GM18505 (cell line): ENCODE data around the gene THAP9.
"Not testable (repeated sequence)": the region's sequence is repeated elsewhere in the genome, so short reads cannot be mapped to it uniquely, and the experiment has no call there.

ENCODE experiments used
- ATAC-seq: cut with Tn5 transposase; IDR thresholded peaks from one replicate; pipeline ENCODE4 v1.9.1; 2021; ENCODE audit not compliant: unreplicated experiment
- POLR2A ChIP-seq: IDR thresholded peaks from 4 replicates; pipeline ENCODE4 v1.6.1; 2011; ENCODE audit warnings: borderline replicate concordance; ENCODE audit not compliant: insufficient read depth, insufficient read length; ENCODE audit errors: extremely low read depth

Gene THAP9, protein sequence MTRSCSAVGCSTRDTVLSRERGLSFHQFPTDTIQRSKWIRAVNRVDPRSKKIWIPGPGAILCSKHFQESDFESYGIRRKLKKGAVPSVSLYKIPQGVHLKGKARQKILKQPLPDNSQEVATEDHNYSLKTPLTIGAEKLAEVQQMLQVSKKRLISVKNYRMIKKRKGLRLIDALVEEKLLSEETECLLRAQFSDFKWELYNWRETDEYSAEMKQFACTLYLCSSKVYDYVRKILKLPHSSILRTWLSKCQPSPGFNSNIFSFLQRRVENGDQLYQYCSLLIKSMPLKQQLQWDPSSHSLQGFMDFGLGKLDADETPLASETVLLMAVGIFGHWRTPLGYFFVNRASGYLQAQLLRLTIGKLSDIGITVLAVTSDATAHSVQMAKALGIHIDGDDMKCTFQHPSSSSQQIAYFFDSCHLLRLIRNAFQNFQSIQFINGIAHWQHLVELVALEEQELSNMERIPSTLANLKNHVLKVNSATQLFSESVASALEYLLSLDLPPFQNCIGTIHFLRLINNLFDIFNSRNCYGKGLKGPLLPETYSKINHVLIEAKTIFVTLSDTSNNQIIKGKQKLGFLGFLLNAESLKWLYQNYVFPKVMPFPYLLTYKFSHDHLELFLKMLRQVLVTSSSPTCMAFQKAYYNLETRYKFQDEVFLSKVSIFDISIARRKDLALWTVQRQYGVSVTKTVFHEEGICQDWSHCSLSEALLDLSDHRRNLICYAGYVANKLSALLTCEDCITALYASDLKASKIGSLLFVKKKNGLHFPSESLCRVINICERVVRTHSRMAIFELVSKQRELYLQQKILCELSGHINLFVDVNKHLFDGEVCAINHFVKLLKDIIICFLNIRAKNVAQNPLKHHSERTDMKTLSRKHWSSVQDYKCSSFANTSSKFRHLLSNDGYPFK

DNA sequence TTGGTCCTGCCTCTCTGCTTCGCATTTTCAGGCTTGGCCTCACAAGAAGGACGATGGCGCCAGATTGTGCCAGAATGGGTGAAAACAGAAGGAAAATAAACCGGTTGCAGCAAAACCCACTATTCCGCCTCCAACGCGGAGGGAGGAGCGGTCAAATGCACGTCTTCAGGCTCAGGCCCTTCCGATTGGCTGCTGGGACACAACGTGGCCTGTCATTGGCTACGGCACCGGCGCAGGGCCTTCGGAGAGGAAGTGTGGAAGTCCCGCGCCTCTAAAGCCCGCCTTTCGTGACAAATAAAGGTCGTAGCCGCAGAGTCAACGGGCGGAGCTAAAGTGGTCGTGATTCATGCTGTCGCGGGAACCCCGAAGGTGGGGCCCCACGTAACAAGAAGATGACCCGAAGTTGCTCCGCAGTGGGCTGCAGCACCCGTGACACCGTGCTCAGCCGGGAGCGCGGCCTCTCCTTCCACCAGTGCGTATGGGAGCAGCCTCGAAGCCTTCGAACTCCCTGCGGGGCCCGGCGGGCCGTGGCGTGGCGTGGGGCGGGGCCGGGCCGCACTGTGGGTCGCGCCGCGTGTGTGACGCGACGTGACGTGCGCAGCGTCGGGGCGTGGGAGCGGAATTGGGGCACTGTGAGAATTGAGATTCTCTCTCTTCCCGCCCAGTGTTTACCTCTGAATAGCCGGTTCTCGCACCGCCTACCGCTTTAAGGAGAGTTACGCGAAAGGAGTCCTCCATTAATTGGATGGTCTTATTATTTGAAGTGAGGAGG lies at the start of gene THAP9:
THAP9 (plus strand) TSS at position 325 of the 772 bp plus-strand sequence; CDS start at position 393, 68 bp downstream.
- TF ChIP-seq POLR2A, result peak; percentile 91
- peak; percentile 87 for ATAC-seq

DNA sequence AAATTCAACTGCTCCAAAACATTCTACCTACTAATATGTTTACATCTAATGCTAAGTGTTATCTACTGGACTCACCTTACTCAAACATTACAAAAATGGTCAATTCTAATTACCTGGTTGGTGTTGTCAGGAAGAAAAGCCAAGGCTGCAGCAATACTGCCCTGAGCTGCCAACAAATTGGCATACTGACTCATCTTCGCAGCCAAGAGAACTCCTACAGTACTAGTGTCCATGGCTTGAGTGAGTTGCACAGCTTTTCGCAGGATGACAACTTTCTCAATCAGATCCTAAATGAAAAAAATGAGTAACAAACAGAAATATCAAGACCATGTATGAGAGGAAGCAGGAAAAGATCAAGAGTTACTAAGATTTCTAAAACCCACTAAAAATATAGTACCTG lies 49.2 kb upstream of the THAP9 start:
- no peak for ATAC-seq
- TF ChIP-seq POLR2A, result no peak

DNA sequence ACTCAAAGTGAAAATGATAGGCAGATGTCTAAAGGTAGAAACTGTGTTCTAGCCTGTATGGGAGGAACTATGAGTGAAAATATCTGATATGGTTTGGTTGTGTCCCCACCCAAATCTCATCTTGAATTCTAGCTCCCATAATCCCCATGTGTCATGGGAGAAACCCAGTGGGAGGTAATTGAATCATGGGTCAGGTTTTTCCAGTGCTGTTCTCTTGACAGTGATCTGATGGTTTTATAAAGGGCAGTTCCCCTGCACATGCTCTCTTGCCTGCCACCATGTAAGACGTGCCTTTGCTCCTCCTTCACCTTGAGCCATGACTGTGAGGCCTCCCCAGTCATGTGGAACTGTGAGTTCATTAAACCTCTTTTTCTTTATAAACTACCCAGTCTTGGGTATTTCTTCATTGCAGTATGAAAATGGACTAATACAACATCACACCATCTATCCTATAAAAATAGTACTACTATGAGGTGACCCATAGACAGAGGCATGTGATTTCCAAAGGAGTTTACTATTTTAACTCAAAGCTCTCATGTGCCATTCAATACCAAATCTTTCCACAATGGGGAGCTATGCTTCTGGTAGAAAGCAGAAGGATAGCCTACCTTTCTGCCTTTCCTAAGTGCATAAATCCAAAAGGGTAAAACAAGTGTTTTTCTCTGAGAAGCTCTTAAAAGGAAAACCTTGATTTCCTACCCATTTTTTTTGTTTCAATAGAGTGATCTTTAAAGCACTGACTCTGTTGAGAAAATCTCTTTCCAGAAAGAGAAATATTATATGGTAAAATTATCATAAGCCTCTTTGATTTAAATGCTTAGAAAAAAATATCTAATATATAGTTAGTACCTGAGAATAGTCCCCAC lies 48.4 kb upstream of the THAP9 start:
- no peak for ATAC-seq
- TF ChIP-seq POLR2A, result no peak

DNA sequence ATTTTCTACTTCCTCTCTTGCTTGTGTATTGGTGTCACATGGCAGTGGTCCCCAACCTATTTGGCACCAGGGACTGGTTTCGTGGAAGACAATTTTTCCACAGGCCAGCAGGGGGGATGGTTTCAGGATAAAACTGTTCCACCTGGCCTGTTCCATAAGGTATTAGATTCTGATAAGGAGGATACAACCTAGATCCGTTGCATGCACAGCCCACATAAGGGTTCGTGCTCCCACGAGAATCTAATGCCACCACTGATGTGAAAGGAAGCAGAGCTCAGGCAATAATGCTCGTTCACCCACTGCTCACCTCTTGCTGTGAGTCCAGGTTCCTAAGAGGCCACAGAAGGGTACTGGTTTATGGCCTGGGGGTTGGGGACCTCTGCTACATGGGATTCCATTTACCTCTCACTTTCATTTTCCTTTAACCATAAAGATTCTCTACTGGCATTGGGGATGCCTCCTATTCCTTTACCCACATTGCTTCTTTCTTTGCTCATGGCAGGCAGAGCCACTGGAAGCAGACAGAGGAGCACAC lies 47.7 kb upstream of the THAP9 start:
- no peak for TF ChIP-seq POLR2A
- no peak for ATAC-seq

DNA sequence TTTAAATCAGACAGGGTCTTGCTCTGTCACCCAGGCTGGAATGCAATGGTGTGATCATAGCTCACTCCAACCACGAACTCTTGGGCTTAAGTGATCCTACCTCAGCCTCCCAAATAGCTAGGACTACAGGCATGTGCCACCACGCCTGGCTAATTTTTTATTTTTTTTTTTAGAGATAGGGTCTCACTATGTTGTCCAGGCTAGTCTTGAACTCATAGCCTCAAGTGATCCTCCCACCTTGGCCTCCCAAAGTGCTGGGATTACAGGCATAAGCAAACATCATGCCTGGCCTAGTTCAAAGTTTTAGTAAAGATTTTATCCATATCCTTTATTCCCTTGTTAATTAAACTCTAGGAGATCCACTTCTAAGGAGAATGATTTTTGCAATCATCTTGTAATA lies 40.0 kb upstream of the THAP9 start:
- ATAC-seq, result not testable (repeated sequence)

DNA sequence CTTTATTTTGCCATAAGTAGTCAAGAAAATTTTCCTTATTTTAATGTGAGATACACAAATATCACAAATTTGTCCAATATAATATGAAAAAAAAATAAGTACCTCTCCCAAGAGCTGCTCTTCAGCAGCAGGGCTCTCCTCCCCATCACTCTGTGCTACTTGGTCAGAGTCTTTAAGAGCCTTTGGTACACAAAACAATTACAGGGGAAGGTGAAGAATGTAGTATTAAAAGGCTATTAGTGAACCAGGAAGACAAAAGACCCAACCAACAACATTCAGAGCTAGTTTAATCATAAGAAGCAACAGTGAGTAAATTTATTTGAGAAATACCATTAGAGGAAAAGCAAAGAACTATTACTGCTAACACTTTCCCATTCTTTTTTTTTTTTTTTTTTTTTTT lies 39.0 kb upstream of the THAP9 start:
- no peak for ATAC-seq
- no peak for TF ChIP-seq POLR2A

DNA sequence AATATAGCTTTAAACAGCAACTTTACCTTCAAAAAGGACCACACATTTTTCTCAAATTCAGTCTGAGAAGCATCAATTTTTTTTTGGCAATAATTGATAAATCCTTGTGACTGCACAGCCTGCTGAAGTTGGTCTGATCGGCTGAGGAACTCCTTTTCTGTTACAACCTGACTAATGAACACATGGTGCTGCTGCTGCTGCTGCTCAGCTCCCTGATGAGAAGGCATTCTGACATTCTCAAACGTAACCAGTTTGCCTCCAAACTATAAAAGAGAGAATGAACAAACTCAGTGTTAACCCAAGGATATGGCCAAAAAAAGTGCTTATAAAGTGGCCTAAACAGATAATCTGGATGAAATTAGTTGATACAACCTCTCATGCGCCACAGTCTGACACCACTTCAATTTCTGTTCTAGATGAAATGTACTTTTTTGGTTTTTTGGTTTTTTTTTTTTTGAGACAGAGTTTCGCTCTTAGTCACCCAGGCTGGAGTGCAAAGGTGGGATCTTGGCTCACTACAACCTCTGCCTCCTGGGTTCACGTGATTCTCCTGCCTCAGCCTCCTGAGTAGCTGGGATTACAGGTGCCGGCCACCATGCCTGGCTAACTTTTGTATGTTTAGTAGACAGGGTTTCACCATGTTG lies 36.1 kb upstream of the THAP9 start:
- ATAC-seq, result no peak
- TF ChIP-seq POLR2A, result no peak

DNA sequence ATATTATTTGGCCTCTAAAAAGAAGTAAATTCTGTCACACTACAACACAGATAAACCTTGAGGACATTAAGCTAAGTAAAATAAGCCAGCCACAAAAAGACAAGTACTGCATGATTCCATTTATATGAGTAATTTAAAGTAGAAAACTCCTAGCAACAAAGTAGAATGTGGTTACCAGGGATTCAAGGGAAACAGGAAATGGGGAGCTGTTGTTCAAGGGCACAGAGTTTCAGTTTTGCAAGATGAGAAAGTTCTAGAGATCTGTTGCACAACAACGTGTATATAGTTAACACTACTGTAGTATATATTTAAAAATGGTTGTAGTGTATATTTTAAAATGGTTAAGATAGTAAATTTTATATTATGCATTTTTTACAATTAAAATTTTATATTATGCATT lies 34.9 kb upstream of the THAP9 start:
- ATAC-seq, result no peak
- TF ChIP-seq POLR2A, result no peak

DNA sequence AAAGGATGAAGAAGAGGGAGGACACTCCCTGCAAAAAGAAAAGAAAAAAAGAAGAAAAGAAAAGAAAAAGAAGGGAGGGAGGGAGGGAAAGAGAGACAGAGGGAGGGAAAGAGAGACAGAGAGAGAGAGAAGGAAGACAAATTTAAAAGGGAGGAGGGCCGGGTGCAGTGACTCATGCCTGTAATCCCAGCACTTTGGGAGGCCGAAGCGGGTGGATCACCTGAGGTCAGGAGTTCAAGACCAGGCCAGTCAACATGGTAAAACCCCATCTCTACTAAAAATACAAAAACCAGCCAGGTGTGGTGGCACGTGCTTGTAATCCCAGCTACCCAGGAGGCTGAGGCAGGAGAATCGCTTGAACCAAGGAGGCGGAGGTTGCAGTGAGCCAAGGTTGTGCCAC lies 34.5 kb upstream of the THAP9 start:
- ATAC-seq, result not testable (repeated sequence)

DNA sequence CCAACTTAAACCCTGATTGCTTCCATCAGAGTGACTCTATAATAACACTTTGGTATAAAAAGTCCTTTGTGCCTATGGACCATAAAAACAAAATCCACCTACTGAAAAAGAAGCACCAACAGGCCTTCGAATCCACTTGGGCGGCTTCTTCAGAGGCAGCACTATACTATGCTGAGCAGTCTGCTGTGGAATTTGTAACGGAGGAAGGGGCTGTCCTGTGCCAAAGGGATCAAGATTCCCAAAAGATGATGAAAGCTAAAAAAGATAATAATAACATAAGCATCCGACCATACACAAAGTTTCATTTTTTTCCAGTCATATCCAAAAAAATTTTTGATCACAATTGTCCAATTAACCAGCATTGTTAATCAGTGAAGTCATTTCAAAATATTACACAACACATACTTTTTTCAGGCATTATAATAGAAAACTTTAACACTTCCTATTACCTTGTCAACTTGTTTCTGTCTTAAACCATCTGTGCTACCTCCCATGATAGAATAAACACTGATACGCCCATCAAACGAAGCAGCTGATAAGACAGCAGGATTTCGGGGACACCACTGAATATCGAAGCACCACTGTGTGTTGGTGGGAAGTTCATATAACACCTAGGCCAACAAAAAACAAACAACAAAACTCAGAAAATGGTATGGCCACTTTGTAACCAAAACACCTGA lies 33.7 kb upstream of the THAP9 start:
- no peak for ATAC-seq
- TF ChIP-seq POLR2A, result no peak

DNA sequence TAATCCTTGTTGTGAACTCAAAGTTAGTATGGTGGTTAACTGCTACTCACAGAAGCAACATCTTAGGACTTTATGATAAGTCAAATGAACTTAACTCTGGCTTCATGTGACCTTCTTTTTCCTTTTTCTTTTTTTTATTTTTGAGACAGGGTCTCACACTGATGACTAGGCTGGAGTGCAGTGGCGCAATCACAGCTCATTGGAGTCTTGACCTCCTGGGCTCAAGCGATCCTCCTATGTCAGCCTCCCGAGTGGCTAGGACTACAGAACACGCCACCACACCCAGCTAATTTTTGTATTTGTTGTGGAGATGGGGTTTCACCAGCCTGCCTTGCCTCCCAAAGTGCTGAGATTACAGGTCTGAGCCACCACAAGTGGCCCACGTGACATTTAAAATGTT lies 32.0 kb upstream of the THAP9 start:
- ATAC-seq, result no peak
- TF ChIP-seq POLR2A, result no peak

DNA sequence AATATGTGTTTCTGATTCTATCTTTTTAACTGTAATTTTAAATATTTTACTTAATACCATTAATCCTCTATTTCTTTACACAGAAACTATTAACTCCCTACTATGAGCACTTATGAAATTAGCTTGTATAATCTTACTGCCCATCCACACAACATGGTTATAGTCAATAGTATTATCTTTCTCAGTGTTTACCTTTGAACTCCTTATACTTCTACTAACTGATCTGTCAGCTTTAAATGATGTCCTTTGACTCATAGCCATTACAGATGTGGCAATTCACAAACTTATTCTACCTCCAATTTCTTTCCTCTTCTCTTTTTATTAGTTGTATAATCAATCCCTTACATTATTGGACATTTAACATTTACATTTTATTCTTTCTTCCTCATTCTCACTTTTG lies 15.1 kb upstream of the THAP9 start:
- ATAC-seq, result no peak
- TF ChIP-seq POLR2A, result no peak
